ENCODE measurements around the gene NDUFB3.
A peak's percentile ranks its signal among the peaks of the same experiment; 100 is the strongest.
"Not testable (repeated sequence)": the region's sequence is repeated elsewhere in the genome, so short reads cannot be mapped to it uniquely, and the experiment has no call there.

NDUFB3 gene

GRCh38 chr2:201100497-201100896 is 28.7 kb downstream of the NDUFB3 start:
- DNase-seq, result no peak

GRCh38 chr2:201105759-201106158 is 34.0 kb downstream of the NDUFB3 start:
- no peak for DNase-seq

GRCh38 chr2:201107624-201108023 is 35.8 kb downstream of the NDUFB3 start:
- DNase-seq, result no peak

- DNase-seq, result no peak
Observed at GRCh38 chr2:201108341-201108740, 36.5 kb downstream of the NDUFB3 start.

- no peak for DNase-seq
Observed at GRCh38 chr2:201109186-201109585, 37.4 kb downstream of the NDUFB3 start.

GRCh38 chr2:201110615-201111014 is 38.8 kb downstream of the NDUFB3 start:
- no peak for DNase-seq

- DNase-seq, result no peak
Observed at GRCh38 chr2:201111096-201111495, 39.3 kb downstream of the NDUFB3 start.

- no peak for DNase-seq
Observed at GRCh38 chr2:201114350-201114749, 42.5 kb downstream of the NDUFB3 start.

- no peak for DNase-seq
Observed at GRCh38 chr2:201114846-201115245, 43.0 kb downstream of the NDUFB3 start.

- DNase-seq, result peak; percentile 78
Observed at GRCh38 chr2:201116115-201116958, 44.5 kb downstream of the NDUFB3 start, which contains the start of gene CFLAR. Gene CFLAR, plus strand, starts transcription at chr2:201116164. Its CDS starts 13,702 bp downstream, at chr2:201129866.

- peak; percentile 79 for DNase-seq
Observed at GRCh38 chr2:201116959-201117734, 45.3 kb downstream of the NDUFB3 start.

GRCh38 chr2:201117735-201118094 is 45.9 kb downstream of the NDUFB3 start:
- not testable (repeated sequence) for DNase-seq

- peak; percentile 86 for DNase-seq
Observed at GRCh38 chr2:201118121-201118960, 46.5 kb downstream of the NDUFB3 start.

GRCh38 chr2:201118961-201119854 is 47.4 kb downstream of the NDUFB3 start:
- DNase-seq, result peak; percentile 62

GRCh38 chr2:201122276-201122675 is 50.5 kb downstream of the NDUFB3 start:
- DNase-seq, result no peak

GRCh38 chr2:201126308-201127151 is 54.7 kb downstream of the NDUFB3 start:
- DNase-seq, result peak; percentile 63

- DNase-seq, result no peak
Observed at GRCh38 chr2:201127152-201127511, 55.3 kb downstream of the NDUFB3 start.

- peak; percentile 79 for DNase-seq
Observed at GRCh38 chr2:201127570-201127969, 55.8 kb downstream of the NDUFB3 start.

- no peak for DNase-seq
Observed at GRCh38 chr2:201128033-201128432, 56.2 kb downstream of the NDUFB3 start.

GRCh38 chr2:201128933-201129505 is 57.2 kb downstream of the NDUFB3 start:
- DNase-seq, result peak; percentile 80

Data from EL (cell line).